Kidney (tissue), 14 donors: ENCODE results near the gene CHRNB4. TPM values are rescaled to one million over a fixed set of nuclear protein-coding genes. Genes with fewer than 3 reads are reported as not detected.
"Not testable (repeated sequence)": the region's sequence is repeated elsewhere in the genome, so short reads cannot be mapped to it uniquely, and the experiment has no call there.

Experiments
- DNase-seq, 5 donors: peaks; one replicate each; pipeline ENCODE4 v3.0.0-alpha.2; 2013 to 2020
- FAIRE-seq: peaks from 2 replicates; lab custom pipeline; 2012; peaks lifted over from hg19 to GRCh38; lab: Jason Lieb, UNC
- H3K27ac ChIP-seq, 2 donors: one replicate each; pipeline ENCODE4 v1.7.0; 2013; ENCODE audit warnings: low read depth in 2 of 2, low read length in 2 of 2, inconsistent platforms in 1 of 2
- H3K27me3 ChIP-seq: one replicate; pipeline ENCODE4 v1.7.1; 2013; ENCODE audit warnings: low read length, inconsistent platforms; ENCODE audit not compliant: control insufficient read depth, insufficient read depth
- H3K36me3 ChIP-seq, 3 donors: one replicate each; pipeline versions ENCODE4 v1.7.0 to v1.7.1; 2013; ENCODE audit warnings: low read length in 3 of 3, control low read depth in 1 of 3, inconsistent platforms in 1 of 3; ENCODE audit not compliant: insufficient read depth in 3 of 3, control insufficient read depth in 2 of 3
- H3K4me1 ChIP-seq, 3 donors: one replicate each; pipeline versions ENCODE4 v1.7.0 to v1.7.1; 2013; ENCODE audit warnings: low read length in 3 of 3, inconsistent platforms in 1 of 3, low read depth in 1 of 3; ENCODE audit not compliant: control insufficient read depth in 2 of 3, insufficient read depth in 2 of 3
- H3K4me3 ChIP-seq, 3 donors: one replicate each; pipeline versions ENCODE4 v1.7.0 to v1.8.1; 2013; ENCODE audit warnings: low read length in 3 of 3, control low read depth in 1 of 3, inconsistent platforms in 1 of 3
- H3K9ac ChIP-seq, 3 donors: one replicate each; pipeline versions ENCODE4 v1.7.0 to v1.7.1; 2013; ENCODE audit warnings: low read length in 3 of 3, control low read depth in 1 of 3, inconsistent platforms in 1 of 3
- H3K9me3 ChIP-seq, 3 donors: one replicate each; pipeline versions ENCODE4 v1.7.0 to v1.7.1; 2013; ENCODE audit warnings: low read length in 3 of 3, control low read depth in 1 of 3, inconsistent platforms in 1 of 3; ENCODE audit not compliant: control insufficient read depth in 2 of 3, insufficient read depth in 1 of 3
- intact Hi-C: fragments of 100-400 bp; cut with DNase I; formaldehyde crosslinking; loops from one replicate; pipeline ENCODE4 v1.11.1; 2022
- polyA plus RNA-seq: library from polyadenylated mRNA; stranded (reverse); fragments of 350-450 nt; fragmentation: Illumina TruSeq; extraction: RNeasy Lipid Tissue Mini Kit (QIAGEN cat#74804); gene quantifications from one replicate; pipeline ENCODE4 v1.2.3, GENCODE V29; 2014; ENCODE audit warnings: low read depth, low replicate concordance; ENCODE audit not compliant: insufficient read depth
- total RNA-seq: library from RNA; stranded (reverse); fragmentation: NEBNext Ultra II Directional; extraction: Animal tissue kit (Norgen Biotek cat#: 25700); gene quantifications from one replicate; pipeline ENCODE4 v1.2.1, GENCODE V29; 2021
- TF ChIP-seq, protein P1 (sequence below): IDR thresholded peaks from 3 replicates; pipeline ENCODE4 v1.5.1; 2012; ENCODE audit warnings: mild to moderate bottlenecking, moderate library complexity, borderline replicate concordance; ENCODE audit not compliant: insufficient read depth; ENCODE audit errors: extremely low read depth
- donor health status: control.
- donor health status: control.
- donor health status: control.
- donor health status: control.
- donor health status: control.
- donor health status: DM: yes; HTN: yes; CAD: no.
- donor health status: Normal renal cell carcinoma (clear cell type).

CHRNB4 gene
- total and polyA plus RNA-seq, 2 donors from 2014 or later = 0.13 to 0.32 TPM

GRCh38 chr15:78685159-78685921 is 44.3 kb upstream of the CHRNB4 start:
- FAIRE-seq (no peak), DNase-seq (peak in 4 of 5 donors; percentile 63 to 75 (median 72))
- Histone ChIP-seq H3K4me3 (no peak overlapping the region), H3K27me3 (no peaks in the 10 kb centered on the region), H3K36me3 (no peaks in the 10 kb centered on the region), H3K4me1 (peaks cover 0 to 8% (median 4%) of the 10 kb centered on the region in 3 donors), H3K9me3 (no peaks in the 10 kb centered on the region), H3K9ac (no peak overlapping the region), H3K27ac (no peak overlapping the region)
- intact Hi-C loops = no loop called here
- TF ChIP-seq, protein P1, sequence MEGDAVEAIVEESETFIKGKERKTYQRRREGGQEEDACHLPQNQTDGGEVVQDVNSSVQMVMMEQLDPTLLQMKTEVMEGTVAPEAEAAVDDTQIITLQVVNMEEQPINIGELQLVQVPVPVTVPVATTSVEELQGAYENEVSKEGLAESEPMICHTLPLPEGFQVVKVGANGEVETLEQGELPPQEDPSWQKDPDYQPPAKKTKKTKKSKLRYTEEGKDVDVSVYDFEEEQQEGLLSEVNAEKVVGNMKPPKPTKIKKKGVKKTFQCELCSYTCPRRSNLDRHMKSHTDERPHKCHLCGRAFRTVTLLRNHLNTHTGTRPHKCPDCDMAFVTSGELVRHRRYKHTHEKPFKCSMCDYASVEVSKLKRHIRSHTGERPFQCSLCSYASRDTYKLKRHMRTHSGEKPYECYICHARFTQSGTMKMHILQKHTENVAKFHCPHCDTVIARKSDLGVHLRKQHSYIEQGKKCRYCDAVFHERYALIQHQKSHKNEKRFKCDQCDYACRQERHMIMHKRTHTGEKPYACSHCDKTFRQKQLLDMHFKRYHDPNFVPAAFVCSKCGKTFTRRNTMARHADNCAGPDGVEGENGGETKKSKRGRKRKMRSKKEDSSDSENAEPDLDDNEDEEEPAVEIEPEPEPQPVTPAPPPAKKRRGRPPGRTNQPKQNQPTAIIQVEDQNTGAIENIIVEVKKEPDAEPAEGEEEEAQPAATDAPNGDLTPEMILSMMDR = no peak

- Histone ChIP-seq H3K4me1 (peaks cover 0 to 8% (median 4%) of the 10 kb centered on the region in 3 donors), H3K27ac (no peak overlapping the region), H3K36me3 (no peaks in the 10 kb centered on the region), H3K9ac (no peak overlapping the region), H3K27me3 (no peaks in the 10 kb centered on the region), H3K4me3 (no peak overlapping the region), H3K9me3 (no peaks in the 10 kb centered on the region)
- TF ChIP-seq, protein P1 = no peak
- no peak for FAIRE-seq
- DNase-seq = peak in 2 of 5 donors; percentile 37 to 53
- intact Hi-C loops = no loop called here
These were observed 43.6 kb upstream of the CHRNB4 start for GRCh38 chr15:78684657-78685056.

- FAIRE-seq, DNase-seq, H3K27me3 ChIP-seq, H3K27ac ChIP-seq, H3K36me3 ChIP-seq, H3K9ac ChIP-seq, H3K4me1 ChIP-seq, H3K4me3 ChIP-seq, H3K9me3 ChIP-seq, intact Hi-C loops: not testable (repeated sequence)
These were observed 42.6 kb upstream of the CHRNB4 start for GRCh38 chr15:78683599-78683998.

DNA sequence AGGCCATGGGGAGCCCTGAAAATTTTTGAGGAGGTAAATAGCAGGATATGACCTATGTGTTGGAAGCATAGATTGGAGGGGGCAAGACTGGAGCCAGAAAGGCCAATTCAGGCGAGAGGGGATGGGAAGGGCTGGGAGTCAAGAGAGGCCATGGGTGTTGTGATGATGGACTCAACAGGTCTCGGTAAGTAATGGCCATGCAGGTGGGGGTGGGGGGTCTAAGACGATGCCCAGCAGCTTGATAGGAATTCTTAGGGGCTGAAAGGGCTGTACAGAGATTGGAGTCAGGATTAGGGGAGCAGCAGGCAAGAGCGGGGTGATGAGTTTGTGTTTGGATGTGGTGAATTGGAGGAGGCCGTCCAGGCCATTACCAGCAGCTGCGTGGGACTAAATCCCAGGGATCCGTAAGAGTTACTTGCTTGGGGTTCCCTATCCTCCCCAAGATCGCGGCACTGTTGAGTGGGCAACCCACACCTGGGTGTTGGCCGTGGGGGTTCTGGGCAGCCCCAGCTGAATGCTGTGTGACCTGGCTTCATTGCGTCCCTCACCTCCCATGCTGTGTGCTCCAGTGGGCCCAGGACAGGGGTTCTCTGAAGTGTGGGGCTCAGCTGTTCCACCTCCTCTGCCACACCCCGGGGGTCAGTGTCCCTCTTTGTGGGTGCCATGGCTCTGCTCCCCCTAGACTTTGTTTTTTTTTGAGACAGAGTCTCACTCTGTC is 41.8 kb upstream of the CHRNB4 start:
- Histone ChIP-seq H3K4me3 (no peak overlapping the region), H3K36me3 (no peaks in the 10 kb centered on the region), H3K27me3 (no peaks in the 10 kb centered on the region), H3K27ac (no peak overlapping the region), H3K4me1 (peaks cover 0 to 8% (median 4%) of the 10 kb centered on the region in 3 donors), H3K9me3 (no peaks in the 10 kb centered on the region), H3K9ac (no peak overlapping the region)
- FAIRE-seq = no peak
- TF ChIP-seq, protein P1 = no peak
- DNase-seq = peak in 1 of 5 donors; percentile 42
- intact Hi-C loops = no loop called here
